DMS79 treated with DMSO at 0.1 percent for 48 hours (cell line): ENCODE results near the gene SUMF1.
"Not testable (repeated sequence)": the region's sequence is repeated elsewhere in the genome, so short reads cannot be mapped to it uniquely, and the experiment has no call there.

ENCODE experiments used
- DNase-seq: peaks from one replicate; lab custom pipeline; 2025; lab: John Stamatoyannopoulos, UW

Gene SUMF1

GRCh38 chr3:4335840-4336562 is 131.1 kb downstream of the SUMF1 start:
- DNase-seq = no peak

GRCh38 chr3:4334548-4334947 is 132.5 kb downstream of the SUMF1 start:
- DNase-seq = no peak

GRCh38 chr3:4332991-4333390 is 134.1 kb downstream of the SUMF1 start:
- DNase-seq = no peak

GRCh38 chr3:4332574-4332973 is 134.5 kb downstream of the SUMF1 start:
- no peak for DNase-seq

GRCh38 chr3:4332111-4332510 is 135.0 kb downstream of the SUMF1 start:
- DNase-seq = no peak

- DNase-seq = not testable (repeated sequence)
These were observed 137.3 kb downstream of the SUMF1 start for GRCh38 chr3:4329806-4330205.

GRCh38 chr3:4326868-4327267 is 140.2 kb downstream of the SUMF1 start:
- DNase-seq = no peak

- DNase-seq = no peak
These were observed 143.6 kb downstream of the SUMF1 start for GRCh38 chr3:4323246-4324027.

GRCh38 chr3:4322635-4323034 is 144.4 kb downstream of the SUMF1 start:
- DNase-seq = no peak

- no peak for DNase-seq
These were observed 145.3 kb downstream of the SUMF1 start for GRCh38 chr3:4321732-4322131.

GRCh38 chr3:4320096-4320911 is 146.8 kb downstream of the SUMF1 start:
- DNase-seq = no peak

GRCh38 chr3:4314688-4315087 is 152.4 kb downstream of the SUMF1 start:
- DNase-seq = no peak

GRCh38 chr3:4313606-4314293 is 153.3 kb downstream of the SUMF1 start:
- no peak for DNase-seq

- no peak for DNase-seq
These were observed 155.6 kb downstream of the SUMF1 start for GRCh38 chr3:4311496-4311895.
